HG02943 (cell line): ENCODE data around the gene DYNC1I2.
"Not testable (repeated sequence)": the region's sequence is repeated elsewhere in the genome, so short reads cannot be mapped to it uniquely, and the experiment has no call there.

ENCODE experiments used
- ATAC-seq: cut with Tn5 transposase; IDR thresholded peaks from one replicate; pipeline ENCODE4 v1.9.1; 2021; ENCODE audit warnings: mild to moderate bottlenecking, low read depth, moderate library complexity; ENCODE audit not compliant: unreplicated experiment

The DYNC1I2 gene

GRCh38 chr2:171711351-171711750 is 24.1 kb downstream of the DYNC1I2 start:
- no peak for ATAC-seq

GRCh38 chr2:171712051-171712450 is 24.8 kb downstream of the DYNC1I2 start:
- no peak for ATAC-seq

GRCh38 chr2:171718720-171719119 is 31.5 kb downstream of the DYNC1I2 start:
- ATAC-seq, result no peak

GRCh38 chr2:171719660-171720059 is 32.4 kb downstream of the DYNC1I2 start:
- no peak for ATAC-seq

GRCh38 chr2:171723716-171724683 is 36.7 kb downstream of the DYNC1I2 start:
- no peak for ATAC-seq

GRCh38 chr2:171726847-171727450 is 39.7 kb downstream of the DYNC1I2 start:
- ATAC-seq, result no peak

GRCh38 chr2:171728989-171729951 is 42.0 kb downstream of the DYNC1I2 start:
- no peak for ATAC-seq

GRCh38 chr2:171729952-171730317 is 42.7 kb downstream of the DYNC1I2 start:
- ATAC-seq, result no peak

GRCh38 chr2:171735991-171736710 is 48.9 kb downstream of the DYNC1I2 start:
- no peak for ATAC-seq

GRCh38 chr2:171741189-171741588 is 53.9 kb downstream of the DYNC1I2 start:
- peak; percentile 73 for ATAC-seq

- no peak for ATAC-seq
Measured at GRCh38 chr2:171742760-171743159, 55.5 kb downstream of the DYNC1I2 start.

GRCh38 chr2:171745141-171745540 is 57.9 kb downstream of the DYNC1I2 start:
- ATAC-seq, result no peak

GRCh38 chr2:171745806-171746205 is 58.5 kb downstream of the DYNC1I2 start:
- no peak for ATAC-seq

GRCh38 chr2:171747371-171747770 is 60.1 kb downstream of the DYNC1I2 start:
- ATAC-seq, result no peak

- ATAC-seq, result no peak
Measured at GRCh38 chr2:171754254-171754939, 67.1 kb downstream of the DYNC1I2 start.

GRCh38 chr2:171758762-171759161 is 71.5 kb downstream of the DYNC1I2 start:
- not testable (repeated sequence) for ATAC-seq

- ATAC-seq, result not testable (repeated sequence)
Measured at GRCh38 chr2:171761176-171761575, 73.9 kb downstream of the DYNC1I2 start.

- ATAC-seq, result no peak
Measured at GRCh38 chr2:171762879-171763573, 75.8 kb downstream of the DYNC1I2 start.

- ATAC-seq, result no peak
Measured at GRCh38 chr2:171763602-171764001, 76.3 kb downstream of the DYNC1I2 start.
